Measurements from ENCODE around the gene GINS2. TPM values are rescaled to one million over a fixed set of nuclear protein-coding genes. Genes with fewer than 3 reads are reported as not detected.

Gene GINS2
- total RNA-seq, 1 experiment from 2014 or later, result 38.1 TPM

DNA sequence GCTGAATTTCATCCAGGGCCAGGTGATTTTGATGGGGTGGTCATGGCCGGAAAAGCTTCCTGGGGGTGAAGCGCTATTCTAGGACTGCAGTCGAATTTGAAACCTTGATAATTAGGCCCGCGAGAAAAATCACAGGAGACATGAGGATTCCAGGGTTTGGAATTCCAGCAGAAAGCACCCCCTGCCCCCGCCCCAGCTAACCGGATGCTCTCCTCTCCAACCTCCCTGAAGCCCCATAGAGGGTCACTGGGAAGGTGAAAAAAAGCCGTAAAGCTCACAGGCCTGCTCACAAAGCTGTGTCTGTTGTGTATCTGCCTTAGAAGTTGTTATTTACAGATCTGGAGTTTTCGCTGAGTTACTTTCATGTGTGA is 1.2 kb upstream of the GINS2 start:
- no peak for DNase-seq (ENCODE audit: low read depth)

DNA sequence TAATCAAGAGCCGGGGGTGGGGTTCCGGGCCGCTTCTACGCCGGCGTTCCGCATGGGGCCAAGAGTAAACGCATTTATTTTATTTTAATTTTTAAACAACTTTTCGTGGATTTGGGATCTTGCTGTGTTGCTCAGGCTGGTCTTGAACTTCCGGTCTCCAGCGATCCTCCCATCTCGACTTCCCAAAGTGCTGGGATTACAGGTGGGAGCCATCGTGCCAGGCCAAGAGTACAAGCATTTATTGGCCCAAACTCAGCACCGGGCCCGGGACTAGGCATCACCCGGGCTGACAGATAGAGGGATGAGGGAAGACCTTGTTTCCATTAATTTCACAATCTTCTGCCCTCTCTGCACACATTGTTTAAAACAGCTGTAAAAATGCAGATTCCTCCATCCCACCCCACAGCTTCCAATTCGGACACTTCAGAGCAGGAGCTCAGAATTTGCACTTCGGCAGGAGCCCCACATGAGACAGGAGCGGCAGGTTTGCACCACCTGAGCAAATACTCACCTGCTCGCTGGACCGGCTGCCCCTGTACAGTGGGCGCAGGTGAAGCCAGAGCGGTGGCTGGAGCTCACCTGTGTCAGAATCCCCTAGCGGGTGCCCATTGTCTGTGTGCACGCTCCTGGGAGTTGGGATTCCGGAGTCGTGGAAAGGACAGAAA is 663 bp upstream of the GINS2 start:
- no peak for DNase-seq (ENCODE audit: low read depth)

- no peak for DNase-seq (ENCODE audit: low read depth)
These were observed 893 bp downstream of the GINS2 start for GRCh38 chr16:85687651-85688471.

- DNase-seq (ENCODE audit: low read depth), result no peak
These were observed 1.7 kb downstream of the GINS2 start for GRCh38 chr16:85686912-85687591.

DNA sequence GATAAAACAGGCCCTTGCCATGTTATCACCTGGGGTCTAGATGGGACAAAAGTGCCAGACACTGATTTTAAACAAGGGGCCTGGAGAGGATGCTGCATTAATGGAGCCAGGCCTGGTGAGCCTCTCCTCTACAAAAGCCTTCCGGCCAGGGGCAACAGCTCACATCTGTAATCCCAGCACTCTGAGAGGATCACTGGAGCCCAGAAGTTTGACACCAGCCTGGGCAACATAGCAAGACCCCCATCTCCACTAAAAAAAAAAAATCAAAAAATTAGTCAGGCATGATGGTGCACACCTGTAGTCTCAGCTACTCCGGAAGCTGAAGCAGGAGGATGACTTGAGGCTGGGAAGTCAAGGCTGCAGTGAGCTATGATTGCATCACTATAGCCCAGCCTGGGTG is 3.5 kb downstream of the GINS2 start:
- no peak for DNase-seq (ENCODE audit: low read depth)

- DNase-seq (ENCODE audit: low read depth), result no peak
These were observed 5.4 kb downstream of the GINS2 start for GRCh38 chr16:85683363-85683762.

DNA sequence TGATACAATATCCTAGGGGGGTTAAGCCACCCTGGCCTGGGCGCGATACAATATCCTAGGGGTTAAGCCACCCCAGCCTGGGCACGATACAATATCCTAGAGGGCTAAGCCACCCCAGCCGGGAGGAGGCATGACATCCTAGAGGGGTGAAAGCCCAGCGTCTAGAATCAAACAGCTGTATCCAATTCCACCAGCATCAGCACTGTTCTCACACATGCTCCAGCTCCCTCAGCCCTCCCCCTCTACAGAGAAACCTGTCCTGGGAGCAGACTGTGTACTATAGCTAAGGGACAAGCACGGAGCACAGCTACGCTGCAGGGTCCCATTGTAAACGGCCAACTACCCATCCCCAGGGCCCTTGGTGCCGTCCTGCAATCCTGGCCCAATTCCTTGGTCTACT is 6.2 kb downstream of the GINS2 start:
- no peak for DNase-seq (ENCODE audit: low read depth)

- DNase-seq (ENCODE audit: low read depth), result no peak
These were observed 7.5 kb downstream of the GINS2 start for GRCh38 chr16:85681255-85681654.

- DNase-seq (ENCODE audit: low read depth), result no peak
These were observed 8.3 kb downstream of the GINS2 start for GRCh38 chr16:85680352-85680944.

GRCh38 chr16:85679870-85680269 is 8.9 kb downstream of the GINS2 start:
- no peak for DNase-seq (ENCODE audit: low read depth)

- no peak for DNase-seq (ENCODE audit: low read depth)
These were observed 9.9 kb downstream of the GINS2 start for GRCh38 chr16:85678821-85679220.

- DNase-seq (ENCODE audit: low read depth), result no peak
These were observed 10.7 kb downstream of the GINS2 start for GRCh38 chr16:85678016-85678415.

DNA sequence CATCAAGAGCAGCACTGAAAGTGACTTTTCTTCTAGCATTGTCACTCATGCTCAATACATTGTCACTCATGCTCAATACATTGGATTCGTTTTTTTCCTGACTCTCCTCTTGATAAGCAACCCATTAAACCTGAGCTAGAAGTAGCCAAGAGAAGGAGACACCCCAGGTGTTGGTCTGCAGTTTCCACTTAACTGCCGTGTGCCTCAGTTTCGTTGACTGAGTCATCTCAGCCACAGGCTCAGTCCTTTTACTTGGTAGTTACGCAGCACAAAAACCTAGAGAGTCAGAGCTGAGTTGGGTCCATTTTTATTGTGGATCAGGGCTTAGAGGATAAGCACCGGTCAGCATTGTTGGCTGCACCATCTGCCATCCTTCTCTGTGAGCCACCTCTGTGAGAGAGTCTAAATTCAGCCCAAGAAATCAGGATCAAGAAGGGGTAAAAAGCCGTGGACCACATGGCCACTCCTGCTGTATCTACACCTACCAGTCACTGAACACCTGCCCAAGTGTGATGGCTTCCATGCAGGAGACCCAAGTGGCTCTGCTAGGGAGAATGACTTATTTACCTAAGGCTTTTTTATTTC is 11.3 kb downstream of the GINS2 start:
- DNase-seq (ENCODE audit: low read depth), result no peak

- DNase-seq (ENCODE audit: low read depth), result no peak
These were observed 12.3 kb downstream of the GINS2 start for GRCh38 chr16:85676466-85676865.

GRCh38 chr16:85675251-85675874 is 13.4 kb downstream of the GINS2 start:
- no peak for DNase-seq (ENCODE audit: low read depth)

DNA sequence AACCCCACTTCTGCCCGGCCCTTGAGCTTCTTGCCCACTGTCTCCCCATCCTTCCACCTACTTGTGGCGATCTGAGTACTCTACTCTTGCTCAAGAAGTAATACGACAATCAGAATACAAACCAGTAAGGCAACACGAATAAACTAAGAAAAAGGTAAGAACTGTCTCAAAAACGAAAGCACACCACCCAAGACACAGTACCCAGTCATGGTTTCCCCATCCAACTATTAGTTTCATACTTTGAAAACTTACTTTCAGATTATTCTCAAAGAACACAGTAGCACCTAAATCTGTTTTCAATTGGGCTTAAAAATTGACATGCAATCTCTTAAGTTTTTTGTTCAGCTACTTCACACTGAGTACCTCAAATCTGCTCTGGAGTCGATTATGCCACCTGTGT is 13.9 kb downstream of the GINS2 start:
- DNase-seq (ENCODE audit: low read depth), result no peak

DNA sequence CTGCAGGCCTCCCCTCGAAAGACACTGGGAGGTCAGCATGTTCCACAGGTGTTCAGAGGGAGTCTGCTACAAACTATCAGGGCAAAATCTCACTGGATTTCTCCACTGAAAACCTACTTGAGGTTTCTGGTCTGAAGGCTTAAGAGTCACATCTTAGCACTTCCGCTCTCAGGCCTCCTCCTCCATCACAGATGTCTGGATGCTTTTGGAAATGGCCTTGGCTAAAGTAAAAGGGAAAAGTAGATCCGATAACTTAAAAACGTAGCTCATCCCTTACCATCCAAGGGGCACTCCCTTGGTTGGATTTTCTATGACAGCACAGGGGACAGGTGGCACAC is 14.4 kb downstream of the GINS2 start:
- DNase-seq (ENCODE audit: low read depth), result no peak

DNA sequence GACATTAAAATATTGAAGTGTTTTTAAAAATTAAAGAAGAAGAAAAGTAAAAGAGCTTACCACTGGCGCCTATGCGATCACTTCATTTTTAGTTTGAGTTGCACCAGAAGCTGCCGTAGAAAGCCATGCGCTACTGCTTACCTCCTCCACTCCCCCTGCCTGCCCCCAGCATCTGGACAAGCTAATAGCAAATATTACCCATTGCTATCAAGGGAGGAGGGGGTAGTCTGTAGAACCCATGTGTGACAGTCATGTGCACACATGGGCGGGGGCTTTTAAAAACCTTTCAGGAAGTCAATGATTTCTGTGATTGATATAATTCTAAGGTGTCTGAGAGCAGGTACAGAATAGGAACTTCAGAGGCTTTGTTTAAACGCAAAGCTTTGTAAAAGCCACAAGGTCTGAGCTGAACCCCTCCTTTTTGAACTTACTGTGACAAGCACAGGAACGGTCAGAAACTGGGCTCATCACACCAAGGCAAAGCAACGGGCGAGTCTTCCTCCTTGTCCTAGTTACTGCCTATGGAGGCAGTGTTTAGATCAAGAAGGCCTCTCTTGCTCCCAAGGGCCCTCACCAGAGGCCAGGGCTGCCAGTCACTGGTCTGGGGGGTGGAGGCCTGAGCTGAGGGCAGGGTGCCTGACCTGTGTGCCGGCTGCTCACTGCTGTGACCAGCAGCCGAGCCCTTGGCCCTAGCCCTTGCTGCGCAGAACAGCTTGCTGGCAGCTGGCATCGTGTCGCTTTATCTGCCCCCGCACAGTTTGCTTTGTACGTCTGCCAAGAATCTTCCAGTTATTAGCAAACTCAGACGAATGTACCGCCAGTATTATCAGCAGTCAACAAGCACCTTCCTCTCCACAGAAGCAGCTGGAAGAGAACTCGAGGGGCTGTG is 15.0 kb downstream of the GINS2 start:
- DNase-seq (ENCODE audit: low read depth), result peak; percentile 22

DNA sequence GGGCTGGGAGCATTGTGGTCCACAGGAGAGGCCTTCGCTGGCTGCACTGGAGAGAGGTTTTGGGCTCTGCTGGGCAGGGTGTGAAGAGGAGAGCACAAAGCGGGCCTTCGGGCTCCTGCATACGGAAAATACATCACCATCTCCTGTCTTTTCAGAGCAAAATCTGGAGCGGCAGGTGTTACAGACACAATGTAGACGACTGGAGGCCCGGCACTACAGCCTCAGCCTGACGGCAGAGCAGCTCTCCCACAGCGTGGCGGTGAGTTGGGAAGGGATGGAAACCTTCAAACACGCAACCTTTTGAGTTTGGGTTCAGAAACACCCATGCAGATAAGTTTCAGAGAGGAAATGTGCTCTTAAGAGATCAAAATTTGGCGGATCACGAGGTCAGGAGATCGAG is 17.9 kb downstream of the GINS2 start:
- DNase-seq (ENCODE audit: low read depth), result no peak

GRCh38 chr16:85668676-85669424 is 19.9 kb downstream of the GINS2 start:
- no peak for DNase-seq (ENCODE audit: low read depth)

Data from Daoy (cell line).